Esophagus squamous epithelium (tissue), 5 donors: Measurements from ENCODE around the gene ITPR2. TPM values are rescaled to one million over a fixed set of nuclear protein-coding genes. Genes with fewer than 3 reads are reported as not detected.

Experiments used
- DNase-seq: peaks from one replicate; lab custom pipeline; 2025; lab: John Stamatoyannopoulos, UW
- H3K27ac ChIP-seq, 4 donors: fragments of 200-600 bp; sonication (generic); one replicate each; pipeline ENCODE4 v1.5.1; 2016 to 2019; ENCODE audit warnings: mild to moderate bottlenecking in 1 of 4
- H3K27me3 ChIP-seq, 4 donors: fragments of 200-600 bp; sonication (generic); 1 replicate in 3 of 4; 2 replicates in 1 of 4; pipeline versions ENCODE4 v1.5.1 to v1.6.0; 2017 to 2021; ENCODE audit warnings: antibody characterized with exemption in 1 of 4
- H3K36me3 ChIP-seq, 3 donors: fragments of 200-600 bp; sonication (generic); one replicate each; pipeline ENCODE4 v1.5.1; 2016 to 2019
- H3K4me1 ChIP-seq, 3 donors: fragments of 200-600 bp; sonication (generic); one replicate each; pipeline ENCODE4 v1.5.1; 2017 to 2019
- H3K4me3 ChIP-seq, 4 donors: fragments of 200-600 bp; sonication (generic); 1 replicate in 3 of 4; 2 replicates in 1 of 4; pipeline ENCODE4 v1.5.1; 2016 to 2019; ENCODE audit warnings: mild to moderate bottlenecking in 2 of 4, moderate library complexity in 1 of 4
- H3K9me3 ChIP-seq, 3 donors: fragments of 200-600 bp; sonication (generic); one replicate each; pipeline ENCODE4 v1.5.1; 2016 to 2019
- CTCF ChIP-seq, 6 experiments: fragments of 450-650 bp in 4 of 6; fragments of 200-600 bp in 2 of 6; sonication (generic) in 2 of 6; IDR thresholded peaks; one replicate each; pipeline ENCODE4 v1.5.1; 2016 to 2019; ENCODE audit warnings: antibody characterized with exemption in 6 of 6, mild to moderate bottlenecking in 4 of 6, moderate library complexity in 4 of 6
- POLR2A ChIP-seq, 4 donors: fragments of 450-650 bp; IDR thresholded peaks; one replicate each; pipeline ENCODE4 v1.6.1; 2017; ENCODE audit warnings: antibody characterized with exemption in 4 of 4, mild to moderate bottlenecking in 4 of 4, moderate library complexity in 3 of 4
- WGBS, 2 donors: methylation state at CpG; one replicate each; pipeline ENCODE4 v1.1.5; 2018; 5-methylcytosine and 5-hydroxymethylcytosine counted together
- intact Hi-C: fragments of 100-400 bp; cut with DNase I; formaldehyde crosslinking; loops from one replicate; pipeline ENCODE4 v1.15.0; 2022
- total RNA-seq, 4 donors: library from RNA; depleted of rRNA; stranded (reverse); fragments of >200 nt; gene quantifications; one replicate each; pipeline ENCODE4 v1.1.0, GENCODE V29; 2016
- donor health status: DM: yes; HTN: yes; CAD: no.

Gene ITPR2
- total RNA-seq, 4 donors from 2014 or later, result 30.7 to 49.3 (median 37.6) TPM

GRCh38 chr12:26749781-26750180 lies 83.2 kb downstream of the ITPR2 start:
- Histone ChIP-seq H3K27ac (peak overlapping the region in 2 of 4 donors; percentile 30 to 43), H3K4me1 (peaks cover 6 to 74% (median 11%) of the 10 kb centered on the region in 3 donors), H3K27me3 (no peaks in the 10 kb centered on the region), H3K4me3 (no peak overlapping the region), H3K36me3 (no peaks in the 10 kb centered on the region), H3K9me3 (no peaks in the 10 kb centered on the region)
- no peak for DNase-seq
- TF ChIP-seq CTCF (IDR thresholded peaks at IDR 0.05) (no peak), POLR2A (IDR thresholded peaks at IDR 0.05) (no peak)
- intact Hi-C loops, result no loop called here

GRCh38 chr12:26748741-26749431 lies 84.1 kb downstream of the ITPR2 start:
- Histone ChIP-seq H3K27ac (peak overlapping the region in 3 of 4 donors; percentile 26 to 43 (median 30)), H3K36me3 (no peaks in the 10 kb centered on the region), H3K27me3 (no peaks in the 10 kb centered on the region), H3K9me3 (no peaks in the 10 kb centered on the region), H3K4me3 (peak overlapping the region in 1 of 4 donors; percentile 14), H3K4me1 (peaks cover 6 to 75% (median 11%) of the 10 kb centered on the region in 3 donors)
- intact Hi-C loops, result no loop called here
- 37 to 44% methylated on average over 4 of the region's 4 CpGs for WGBS, 2 donors
- TF ChIP-seq POLR2A (IDR thresholded peaks at IDR 0.05), result no peak
- no peak for TF ChIP-seq CTCF (IDR thresholded peaks at IDR 0.05)
- no peak for DNase-seq

DNA sequence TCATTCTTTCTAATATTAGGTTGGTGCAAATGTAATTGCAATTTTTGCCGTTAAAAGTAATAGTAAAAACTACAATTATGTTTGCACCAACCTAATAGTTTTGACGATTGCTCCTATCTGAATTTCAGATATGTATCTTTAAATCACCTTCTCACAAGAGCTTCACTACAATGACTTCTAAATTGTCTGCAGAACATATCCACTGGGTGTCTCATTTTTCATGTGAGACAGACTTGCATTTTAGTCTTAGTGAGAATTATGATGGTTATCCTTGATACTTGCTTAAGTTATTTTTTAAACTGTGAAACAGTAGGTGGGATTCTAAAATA lies 84.6 kb downstream of the ITPR2 start:
- H3K27ac ChIP-seq, result peak overlapping the region in 2 of 4 donors; percentile 30 to 43
- 60 to 70% methylated on average over 2 of the region's 2 CpGs for WGBS, 2 donors
- H3K4me1 ChIP-seq, result peaks cover 6 to 71% (median 11%) of the 10 kb centered on the region in 3 donors
- intact Hi-C loops, result no loop called here
- H3K9me3 ChIP-seq, result no peaks in the 10 kb centered on the region
- DNase-seq, result no peak
- no peak overlapping the region for H3K4me3 ChIP-seq
- H3K27me3 ChIP-seq, result no peaks in the 10 kb centered on the region
- no peak for TF ChIP-seq CTCF (IDR thresholded peaks at IDR 0.05)
- TF ChIP-seq POLR2A (IDR thresholded peaks at IDR 0.05), result no peak
- H3K36me3 ChIP-seq, result no peaks in the 10 kb centered on the region

- no peak for DNase-seq
- Histone ChIP-seq H3K9me3 (no peaks in the 10 kb centered on the region), H3K4me1 (peaks cover 15 to 76% (median 16%) of the 10 kb centered on the region in 3 donors), H3K36me3 (no peaks in the 10 kb centered on the region), H3K27me3 (no peaks in the 10 kb centered on the region), H3K4me3 (no peak overlapping the region), H3K27ac (no peak overlapping the region)
- intact Hi-C loops, result no loop called here
- WGBS, 2 donors, result 44 to 58% methylated on average over 4 of the region's 4 CpGs
- TF ChIP-seq CTCF (IDR thresholded peaks at IDR 0.05) (no peak), POLR2A (IDR thresholded peaks at IDR 0.05) (no peak)
Observed at GRCh38 chr12:26746121-26746714, 86.8 kb downstream of the ITPR2 start.

GRCh38 chr12:26744697-26745440 lies 88.1 kb downstream of the ITPR2 start:
- intact Hi-C loops, result no loop called here
- TF ChIP-seq CTCF (IDR thresholded peaks at IDR 0.05), result no peak
- no peak for TF ChIP-seq POLR2A (IDR thresholded peaks at IDR 0.05)
- 71 to 73% methylated on average over 8 of the region's 8 CpGs for WGBS, 2 donors
- no peak overlapping the region for H3K27ac ChIP-seq
- H3K36me3 ChIP-seq, result no peaks in the 10 kb centered on the region
- no peaks in the 10 kb centered on the region for H3K27me3 ChIP-seq
- no peaks in the 10 kb centered on the region for H3K9me3 ChIP-seq
- H3K4me3 ChIP-seq, result no peak overlapping the region
- H3K4me1 ChIP-seq, result peaks cover 13 to 79% (median 16%) of the 10 kb centered on the region in 3 donors
- no peak for DNase-seq
